Vagina (tissue), 2 donors: ENCODE results near the gene SLC12A1. TPM values are rescaled to one million over a fixed set of nuclear protein-coding genes. Genes with fewer than 3 reads are reported as not detected.

Source experiments
- DNase-seq, 2 donors: peaks; one replicate each; pipeline ENCODE4 v3.0.0-alpha.2; 2017; ENCODE audit errors: extremely low spot score in 2 of 2
- H3K27ac ChIP-seq: fragments of 200-600 bp; sonication (generic); one replicate; pipeline ENCODE4 v1.5.1; 2019
- H3K27me3 ChIP-seq: fragments of 200-600 bp; sonication (generic); one replicate; pipeline ENCODE4 v1.5.1; 2019
- H3K36me3 ChIP-seq, 2 donors: fragments of 200-600 bp; sonication (generic); one replicate each; pipeline ENCODE4 v1.5.1; 2017 to 2019
- H3K4me1 ChIP-seq: fragments of 200-600 bp; sonication (generic); one replicate; pipeline ENCODE4 v1.5.1; 2019
- H3K4me3 ChIP-seq, 2 donors: fragments of 200-600 bp; sonication (generic); 1 replicate in 1 of 2; 2 replicates in 1 of 2; pipeline ENCODE4 v1.5.1; 2016 to 2019
- H3K9me3 ChIP-seq: fragments of 200-600 bp; sonication (generic); one replicate; pipeline ENCODE4 v1.5.1; 2019
- CTCF ChIP-seq, 3 experiments: fragments of 450-650 bp in 2 of 3; fragments of 200-600 bp in 1 of 3; sonication (generic) in 1 of 3; IDR thresholded peaks; one replicate each; pipeline ENCODE4 v1.5.1; 2017 to 2019; ENCODE audit warnings: antibody characterized with exemption in 3 of 3, mild to moderate bottlenecking in 2 of 3, moderate library complexity in 2 of 3
- POLR2A ChIP-seq, 2 donors: fragments of 450-650 bp; IDR thresholded peaks; one replicate each; pipeline ENCODE4 v1.6.1; 2017; ENCODE audit warnings: antibody characterized with exemption in 2 of 2, mild to moderate bottlenecking in 2 of 2, moderate library complexity in 2 of 2
- POLR2AphosphoS5 ChIP-seq, 2 donors: sonication (generic); formaldehyde crosslinking; IDR thresholded peaks; one replicate each; pipeline ENCODE4 v1.9.0; 2017; ENCODE audit warnings: antibody characterized with exemption in 2 of 2, mild to moderate bottlenecking in 2 of 2, low read depth in 1 of 2; ENCODE audit not compliant: insufficient read depth in 1 of 2
- intact Hi-C: fragments of 100-400 bp; cut with DNase I; formaldehyde crosslinking; loops from one replicate; pipeline ENCODE4 v1.15.1; 2023
- total RNA-seq: library from RNA; depleted of rRNA; stranded (reverse); fragments of >200 nt; gene quantifications from one replicate; pipeline ENCODE4 v1.2.3, GENCODE V29; 2016

The SLC12A1 gene
- total RNA-seq, 1 donor from 2014 or later: not detected

GRCh38 chr15:48285329-48286214 is 79.5 kb downstream of the SLC12A1 start:
- H3K27me3 ChIP-seq: no peaks in the 10 kb centered on the region
- H3K9me3 ChIP-seq: no peaks in the 10 kb centered on the region
- peak overlapping the region; percentile 8 to 17 for H3K4me3 ChIP-seq
- H3K27ac ChIP-seq: no peak overlapping the region
- intact Hi-C loops: no loop called here
- no peak for DNase-seq
- no peaks in the 10 kb centered on the region for H3K36me3 ChIP-seq
- TF ChIP-seq CTCF (IDR thresholded peaks at IDR 0.05) (peak; percentile 50 to 73 (median 59)), POLR2AphosphoS5 (IDR thresholded peaks at IDR 0.05; ENCODE audit: insufficient read depth in 1 of 2, low read depth in 1 of 2) (peak in 1 of 2 donors; percentile 12), POLR2A (IDR thresholded peaks at IDR 0.05) (no peak)
- H3K4me1 ChIP-seq: peaks cover 6% of the 10 kb centered on the region

GRCh38 chr15:48289628-48290027 is 83.5 kb downstream of the SLC12A1 start:
- Histone ChIP-seq H3K4me1 (peaks cover 6% of the 10 kb centered on the region), H3K36me3 (no peaks in the 10 kb centered on the region), H3K9me3 (no peaks in the 10 kb centered on the region), H3K27ac (no peak overlapping the region), H3K4me3 (no peak overlapping the region), H3K27me3 (no peaks in the 10 kb centered on the region)
- TF ChIP-seq CTCF (IDR thresholded peaks at IDR 0.05) (no peak), POLR2AphosphoS5 (IDR thresholded peaks at IDR 0.05; ENCODE audit: insufficient read depth in 1 of 2, low read depth in 1 of 2) (no peak), POLR2A (IDR thresholded peaks at IDR 0.05) (no peak)
- no peak for DNase-seq
- intact Hi-C loops: no loop called here

GRCh38 chr15:48292458-48292857 is 86.4 kb downstream of the SLC12A1 start:
- H3K27ac ChIP-seq: no peak overlapping the region
- no peak overlapping the region for H3K4me3 ChIP-seq
- no peaks in the 10 kb centered on the region for H3K9me3 ChIP-seq
- intact Hi-C loops: no loop called here
- no peaks in the 10 kb centered on the region for H3K4me1 ChIP-seq
- TF ChIP-seq POLR2AphosphoS5 (IDR thresholded peaks at IDR 0.05; ENCODE audit: insufficient read depth in 1 of 2, low read depth in 1 of 2) (no peak), CTCF (IDR thresholded peaks at IDR 0.05) (no peak), POLR2A (IDR thresholded peaks at IDR 0.05) (no peak)
- no peaks in the 10 kb centered on the region for H3K36me3 ChIP-seq
- no peaks in the 10 kb centered on the region for H3K27me3 ChIP-seq
- no peak for DNase-seq

GRCh38 chr15:48297668-48298067 is 91.6 kb downstream of the SLC12A1 start:
- no peak for DNase-seq
- no peak overlapping the region for H3K27ac ChIP-seq
- H3K4me3 ChIP-seq: no peak overlapping the region
- H3K9me3 ChIP-seq: no peaks in the 10 kb centered on the region
- TF ChIP-seq CTCF (IDR thresholded peaks at IDR 0.05) (no peak), POLR2AphosphoS5 (IDR thresholded peaks at IDR 0.05; ENCODE audit: insufficient read depth in 1 of 2, low read depth in 1 of 2) (no peak), POLR2A (IDR thresholded peaks at IDR 0.05) (no peak)
- no peaks in the 10 kb centered on the region for H3K36me3 ChIP-seq
- no peaks in the 10 kb centered on the region for H3K4me1 ChIP-seq
- H3K27me3 ChIP-seq: no peaks in the 10 kb centered on the region
- intact Hi-C loops: no loop called here

- no peaks in the 10 kb centered on the region for H3K9me3 ChIP-seq
- intact Hi-C loops: no loop called here
- TF ChIP-seq POLR2AphosphoS5 (IDR thresholded peaks at IDR 0.05; ENCODE audit: insufficient read depth in 1 of 2, low read depth in 1 of 2) (no peak), CTCF (IDR thresholded peaks at IDR 0.05) (no peak), POLR2A (IDR thresholded peaks at IDR 0.05) (no peak)
- H3K4me1 ChIP-seq: no peaks in the 10 kb centered on the region
- H3K4me3 ChIP-seq: no peak overlapping the region
- no peaks in the 10 kb centered on the region for H3K27me3 ChIP-seq
- H3K27ac ChIP-seq: no peak overlapping the region
- DNase-seq: no peak
- H3K36me3 ChIP-seq: no peaks in the 10 kb centered on the region
Observed at GRCh38 chr15:48298914-48299313, 92.8 kb downstream of the SLC12A1 start.
